GM13976 (cell line): Measurements from ENCODE around the gene CD40LG.

Source experiments
- DNase-seq: peaks from one replicate; pipeline ENCODE4 v3.0.0; 2012; ENCODE audit warnings: low spot score
- CTCF ChIP-seq: IDR thresholded peaks from 2 replicates; pipeline ENCODE4 v1.5.1; 2012; ENCODE audit warnings: borderline replicate concordance, mild to moderate bottlenecking; ENCODE audit not compliant: insufficient read depth; ENCODE audit errors: extremely low read depth, missing control alignments, control extremely low read depth
- in situ Hi-C: fragments of 300-500 bp; cut with MboI; formaldehyde crosslinking; loops from one replicate; pipeline ENCODE4 v1.12.0; 2022; ENCODE audit warnings: low sequenced_read_pairs, mixed read lengths, inconsistent platforms; ENCODE audit not compliant: unreplicated experiment

Gene CD40LG

GRCh38 chrX:136656361-136656964 is 8.5 kb downstream of the CD40LG start:
- in situ Hi-C loops: no loop called here
- no peak for DNase-seq
- TF ChIP-seq CTCF: no peak

DNA sequence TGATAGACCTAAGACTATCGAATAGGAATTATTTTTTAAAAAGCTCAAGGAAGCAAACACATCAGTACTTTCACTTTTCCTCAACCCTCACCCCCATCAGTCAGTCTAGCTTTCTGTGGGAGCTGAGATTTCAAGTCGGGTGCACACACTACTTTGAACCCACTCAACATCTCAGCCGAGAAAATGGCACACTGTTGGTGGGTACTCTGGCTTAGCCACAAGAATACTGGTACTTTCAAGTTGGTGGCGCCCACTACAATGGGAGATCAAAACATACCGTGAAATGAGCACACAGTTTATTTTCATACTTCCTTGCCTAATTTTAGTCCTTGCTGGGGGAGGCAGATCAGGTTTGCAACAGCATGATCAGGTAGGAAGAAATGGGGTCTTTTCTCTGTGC is 10.2 kb downstream of the CD40LG start:
- no peak for DNase-seq
- in situ Hi-C loops: no loop called here
- TF ChIP-seq CTCF: no peak

- TF ChIP-seq CTCF: no peak
- in situ Hi-C loops: no loop called here
Measured at GRCh38 chrX:136659174-136659573, 11.2 kb downstream of the CD40LG start.

DNA sequence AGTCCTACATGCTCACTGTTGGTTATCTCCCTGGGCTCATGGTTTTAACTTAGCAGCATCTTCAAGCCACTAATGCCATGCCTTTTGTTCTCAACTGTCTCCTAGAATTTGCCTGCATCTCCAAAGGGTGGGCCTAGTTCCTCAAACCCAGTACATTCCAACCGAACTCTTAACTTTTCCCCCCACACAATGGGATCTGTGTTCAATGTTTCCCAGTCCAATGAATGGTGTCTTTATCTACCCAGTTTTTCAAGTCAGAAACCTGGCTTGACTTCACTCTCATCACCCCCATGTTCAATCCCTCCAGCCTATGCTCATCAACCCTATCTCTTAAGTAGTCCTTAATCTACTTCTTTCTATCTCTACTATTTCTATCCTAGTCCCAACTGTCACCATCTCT is 12.9 kb downstream of the CD40LG start:
- in situ Hi-C loops: no loop called here
- DNase-seq: no peak
- no peak for TF ChIP-seq CTCF

More at GRCh38 chrX:136659174-136659573, 11.2 kb downstream of the CD40LG start:
- no peak for DNase-seq

DNA sequence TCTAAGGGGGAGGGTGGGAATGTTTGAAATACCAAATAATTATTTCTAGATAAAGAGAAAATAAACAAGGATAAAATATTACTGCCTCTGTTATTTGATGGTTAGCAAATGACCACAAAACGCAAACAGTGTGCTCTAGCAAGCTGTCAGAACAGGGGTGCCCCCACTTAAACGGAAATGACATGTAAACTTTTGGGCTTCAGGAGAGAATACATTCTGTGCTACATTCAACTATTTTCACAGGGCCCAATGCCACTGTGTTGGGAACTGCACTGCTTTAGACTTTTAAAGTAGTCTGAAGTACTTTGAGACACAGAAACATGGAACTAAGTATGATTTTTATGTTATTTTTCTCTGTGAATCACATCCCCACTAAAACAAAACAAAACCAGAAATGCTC is 14.1 kb downstream of the CD40LG start:
- DNase-seq: no peak
- TF ChIP-seq CTCF: no peak
- in situ Hi-C loops: no loop called here

GRCh38 chrX:136662976-136663375 is 15.0 kb downstream of the CD40LG start:
- no peak for DNase-seq
- no peak for TF ChIP-seq CTCF
- in situ Hi-C loops: no loop called here

- in situ Hi-C loops: no loop called here
- no peak for TF ChIP-seq CTCF
- no peak for DNase-seq
Measured at GRCh38 chrX:136665258-136665900, 17.4 kb downstream of the CD40LG start.
